Stimulated activated CD8-positive, alpha-beta memory T cell treated with anti-CD3 and anti-CD28 coated beads, Interleukin-2, amount 100 ng/mL, for 48 hours (primary cell): ENCODE data around the gene PPP1R1B.
"Not testable (repeated sequence)": the region's sequence is repeated elsewhere in the genome, so short reads cannot be mapped to it uniquely, and the experiment has no call there.

Source experiments
- DNase-seq, 2 donors: peaks; one replicate each; pipeline ENCODE4 v3.0.0-alpha.2; 2020; ENCODE audit warnings: low read depth in 2 of 2

Gene PPP1R1B

GRCh38 chr17:39626171-39627046 is at the start of gene PPP1R1B:
Gene PPP1R1B, plus strand, starts transcription at chr17:39626952. Its CDS starts 441 bp downstream, at chr17:39627393.
- no peak for DNase-seq

- no peak for DNase-seq
Observed at GRCh38 chr17:39578272-39578671, 48.5 kb upstream of the PPP1R1B start.

DNA sequence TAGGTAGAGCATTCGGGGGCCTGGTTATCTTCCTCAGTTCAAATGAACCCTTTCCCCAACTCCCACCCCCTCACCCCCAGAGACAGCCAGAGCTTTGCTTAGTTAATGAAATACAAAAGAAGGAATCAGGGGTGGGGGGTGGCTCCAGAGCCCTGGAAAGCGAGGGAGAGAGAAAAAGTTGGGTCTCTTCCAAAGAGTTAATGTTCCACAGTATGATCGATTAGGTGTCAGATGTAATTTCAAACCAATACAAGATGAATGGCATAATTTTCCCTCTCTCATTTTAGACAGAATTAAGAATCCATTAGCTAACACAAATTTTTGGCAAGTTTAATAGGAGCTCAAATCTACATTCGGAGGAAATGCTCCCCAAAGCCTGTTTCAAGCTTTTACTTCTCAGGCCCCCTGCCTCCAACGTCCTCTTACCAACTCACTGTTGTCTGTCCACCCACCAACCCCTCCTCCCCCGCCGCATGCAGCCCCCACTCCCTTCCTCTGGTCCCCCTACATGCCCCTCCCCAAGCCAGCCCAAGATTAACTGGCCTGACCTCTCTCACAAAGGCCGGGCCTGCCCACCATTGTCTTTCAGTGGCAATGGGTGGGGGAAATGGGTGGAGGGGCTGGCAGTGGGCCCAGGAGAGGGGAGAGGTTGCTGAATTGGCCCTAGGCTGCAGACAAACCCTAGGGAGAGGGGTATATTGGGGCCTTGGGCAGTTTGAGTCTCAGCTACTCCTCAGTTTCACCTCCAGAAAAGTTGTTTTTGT is 47.3 kb upstream of the PPP1R1B start:
- no peak for DNase-seq

DNA sequence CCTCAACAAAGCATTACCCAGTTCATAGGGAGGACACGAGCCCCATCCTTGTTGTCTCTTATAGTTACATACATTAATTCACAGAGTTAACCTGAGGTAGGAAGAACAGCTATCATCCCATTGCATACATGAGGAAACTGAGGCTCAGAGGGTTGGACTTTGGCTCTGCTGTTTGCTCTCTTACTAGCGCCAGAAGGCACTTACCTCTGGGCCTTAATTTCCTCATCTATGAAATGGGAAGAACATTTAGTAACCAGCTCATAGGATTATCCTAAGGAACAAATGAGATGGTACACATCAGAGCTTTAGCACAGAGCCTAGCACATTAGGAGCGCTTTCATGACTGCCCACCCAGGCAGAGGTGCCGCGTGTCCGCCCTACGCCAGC is 46.7 kb upstream of the PPP1R1B start:
- no peak for DNase-seq

- DNase-seq: no peak
Observed at GRCh38 chr17:39581071-39581758, 45.5 kb upstream of the PPP1R1B start.

- DNase-seq: no peak
Observed at GRCh38 chr17:39581759-39582085, 45.0 kb upstream of the PPP1R1B start.

DNA sequence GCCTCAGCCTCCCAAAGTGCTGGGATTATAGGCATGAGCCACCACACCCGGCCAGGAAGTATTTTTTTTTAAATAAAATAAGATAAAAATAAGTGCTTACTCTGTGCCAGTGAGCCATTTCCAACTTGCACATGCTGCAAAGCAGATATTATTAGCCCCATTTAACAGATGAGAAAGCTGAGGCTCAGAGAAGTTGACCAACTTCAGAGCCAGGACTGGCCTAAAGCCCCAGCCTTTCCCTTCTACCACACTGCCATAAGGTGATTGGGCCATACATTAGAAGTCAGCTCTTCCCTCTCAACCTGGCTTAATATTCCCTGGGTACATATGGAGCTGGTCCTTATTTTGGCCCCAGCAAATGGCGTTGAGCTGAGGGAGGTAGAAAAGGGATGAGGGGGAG is 44.1 kb upstream of the PPP1R1B start:
- no peak for DNase-seq

DNA sequence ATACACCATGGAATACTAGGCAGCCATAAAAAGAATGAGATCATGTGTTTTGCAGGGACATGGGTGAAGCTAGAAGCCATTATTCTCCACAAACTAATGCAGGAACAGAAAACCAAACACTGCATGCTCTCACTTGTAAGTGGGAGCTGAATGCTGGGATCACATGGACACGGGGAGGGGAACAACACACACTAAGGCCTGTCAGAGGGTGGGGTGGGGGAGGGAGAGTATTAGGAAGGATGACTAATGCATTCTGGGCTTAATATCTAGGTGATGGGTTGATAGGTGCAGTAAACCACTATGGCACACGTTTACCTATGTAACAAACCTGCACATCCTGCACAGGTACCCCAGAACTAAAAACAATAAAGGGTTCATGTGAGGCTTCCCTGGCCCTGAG is 36.6 kb upstream of the PPP1R1B start:
- DNase-seq: not testable (repeated sequence)

DNA sequence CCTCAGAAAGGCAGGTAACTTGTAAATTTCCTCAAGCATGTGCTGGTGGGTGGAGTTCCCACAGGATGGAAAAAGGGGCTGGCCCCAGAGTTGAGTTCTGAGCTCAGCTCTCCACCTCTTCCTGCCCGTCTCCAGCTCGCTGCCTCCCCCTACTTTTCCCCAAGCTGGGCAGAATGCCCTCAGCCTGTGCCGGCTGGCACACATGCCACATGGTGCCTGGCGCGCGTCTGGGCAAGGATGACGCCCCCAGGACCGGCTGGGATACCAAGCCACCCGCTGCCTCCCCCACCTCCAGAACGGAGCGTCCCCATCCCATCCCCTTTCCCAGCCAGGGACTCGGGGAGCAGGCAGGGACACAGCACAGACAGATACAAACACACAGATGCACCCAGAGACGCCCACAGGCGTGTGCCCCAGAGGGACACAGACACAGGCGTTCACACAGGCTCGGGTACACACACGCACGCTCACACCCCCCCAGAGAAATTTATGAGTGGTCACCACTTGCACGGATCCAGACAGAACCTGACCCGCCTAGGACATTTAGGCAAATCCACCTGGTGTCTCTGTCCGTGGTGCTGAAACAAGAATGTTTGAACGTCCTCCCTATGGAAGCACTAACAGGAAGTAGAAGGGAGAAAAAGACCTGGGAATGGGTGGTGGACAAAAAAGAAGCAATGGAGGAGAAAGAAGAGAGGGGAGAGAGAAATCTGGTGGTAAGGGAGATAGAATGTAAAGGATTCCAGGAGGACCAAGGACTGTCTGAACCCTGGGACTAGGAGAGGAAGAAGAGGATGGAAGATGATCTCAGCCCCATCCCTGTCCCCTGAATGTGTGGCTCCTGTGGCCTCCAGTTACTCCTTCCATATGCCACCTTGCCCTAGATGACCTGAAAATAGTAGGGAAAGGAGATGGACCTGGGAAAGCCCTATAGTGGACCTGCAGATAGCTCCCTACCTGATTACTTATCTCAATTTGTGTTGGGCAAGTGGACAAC is 34.5 kb upstream of the PPP1R1B start:
- no peak for DNase-seq

DNA sequence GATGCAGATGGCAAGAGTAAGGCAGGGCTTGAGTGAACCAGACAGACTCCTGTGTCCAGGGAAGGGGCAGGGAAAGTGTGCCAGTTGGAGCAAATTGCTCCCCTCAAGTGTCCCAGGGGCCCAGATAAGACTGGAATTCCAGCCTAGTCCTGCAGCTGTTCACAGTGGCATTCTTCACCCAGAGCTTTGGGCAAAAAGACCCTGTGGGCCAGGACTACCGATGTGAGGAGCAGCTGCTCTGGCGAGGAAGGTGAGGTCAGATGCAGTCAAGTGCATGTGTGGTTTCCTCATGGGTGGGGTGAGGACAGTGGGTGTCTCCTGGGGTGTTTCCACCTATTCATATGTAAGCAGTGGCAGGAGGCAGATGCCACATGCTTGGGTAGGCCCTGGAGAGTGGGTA is 33.4 kb upstream of the PPP1R1B start:
- no peak for DNase-seq

DNA sequence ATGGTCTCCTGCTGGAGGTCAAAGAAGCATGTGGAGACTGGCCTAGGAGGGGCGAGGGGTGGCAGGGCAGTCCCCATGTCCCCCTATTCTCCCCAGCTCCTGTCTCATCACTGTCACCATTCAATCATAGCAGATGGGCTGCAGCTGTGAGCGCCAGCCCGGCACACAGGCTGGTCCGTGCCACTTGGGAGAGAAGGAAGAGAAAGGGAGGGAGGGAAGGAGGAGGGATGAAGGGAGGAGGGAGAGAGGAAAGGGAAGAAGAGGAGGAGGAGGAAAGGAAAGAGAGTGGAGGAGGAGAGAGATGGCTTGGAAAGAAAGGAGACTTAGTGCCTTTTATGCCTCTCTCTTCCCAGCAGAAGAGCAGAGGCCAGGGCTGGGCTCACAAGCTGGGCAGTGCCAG is 31.5 kb upstream of the PPP1R1B start:
- no peak for DNase-seq

DNA sequence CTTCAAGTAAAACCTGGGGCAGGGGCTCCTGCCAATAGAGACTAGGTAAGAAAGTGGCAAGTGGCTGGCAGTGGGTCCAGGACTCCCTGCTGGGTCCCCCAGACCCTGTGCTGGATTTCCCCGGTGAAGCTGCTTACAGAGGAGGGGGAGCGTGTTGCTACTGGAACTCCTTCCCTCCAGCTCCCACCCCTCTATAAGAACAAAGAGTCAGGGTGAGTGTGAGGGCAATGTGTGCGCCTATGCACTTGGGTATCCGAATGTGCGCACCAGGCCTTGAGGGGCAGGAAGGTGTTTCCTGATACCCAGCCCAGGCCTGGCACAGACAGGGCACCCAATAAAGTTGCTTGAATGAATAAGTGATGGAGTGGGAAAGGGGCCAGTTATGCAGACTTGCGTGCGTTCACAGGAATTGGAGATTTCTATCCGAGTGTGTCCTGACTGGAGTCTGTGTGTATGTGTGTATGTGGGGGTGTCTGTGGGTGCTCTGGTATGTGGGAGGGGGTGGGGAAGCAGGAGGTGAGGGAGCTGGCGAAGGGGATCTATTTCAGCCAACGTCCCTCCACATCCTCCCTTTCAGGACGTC is 30.7 kb upstream of the PPP1R1B start:
- DNase-seq: no peak

GRCh38 chr17:39596543-39597267 is 30.0 kb upstream of the PPP1R1B start:
- DNase-seq: no peak

- DNase-seq: no peak
Observed at GRCh38 chr17:39597372-39598046, 29.2 kb upstream of the PPP1R1B start.

DNA sequence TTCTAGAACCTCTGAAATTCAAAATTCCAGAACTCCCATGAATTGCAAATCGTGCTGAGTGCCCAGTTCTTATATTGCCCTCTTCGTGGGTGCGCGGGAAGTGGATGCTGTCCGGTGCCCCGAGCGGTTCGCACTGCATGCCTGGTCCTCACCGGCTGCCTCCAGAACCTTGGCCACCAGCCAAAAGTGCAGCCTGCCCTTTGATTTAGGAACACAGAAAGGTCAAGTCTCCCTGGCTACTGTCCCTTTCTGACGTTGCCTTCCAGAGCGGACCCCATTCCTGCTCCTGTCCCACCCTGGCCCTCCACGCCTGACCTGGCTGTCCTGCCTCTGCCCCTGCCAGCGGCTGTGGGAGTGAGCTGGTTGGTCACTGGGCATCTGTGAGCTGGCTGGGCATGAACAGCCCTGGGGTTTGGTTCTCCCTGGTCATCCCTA is 28.7 kb upstream of the PPP1R1B start:
- no peak for DNase-seq

DNA sequence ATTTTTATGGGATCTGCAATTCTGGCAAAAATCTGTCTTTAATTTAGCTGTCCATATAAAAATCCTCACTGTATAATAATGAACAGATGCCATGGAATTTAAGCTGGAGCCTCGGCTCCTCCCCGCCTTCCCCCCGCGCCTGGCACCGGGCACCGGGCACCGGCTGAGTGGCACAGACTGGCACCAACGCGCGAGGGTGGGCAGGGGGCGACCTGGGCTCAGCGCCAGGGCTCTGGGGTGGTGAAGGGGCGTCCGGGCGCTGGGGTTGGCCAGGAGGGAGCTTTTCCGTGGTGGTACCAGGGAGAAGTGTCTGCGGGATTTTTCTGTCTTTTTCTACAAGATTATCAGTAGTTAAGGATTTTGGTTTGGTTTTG is 28.1 kb upstream of the PPP1R1B start:
- DNase-seq: no peak

DNA sequence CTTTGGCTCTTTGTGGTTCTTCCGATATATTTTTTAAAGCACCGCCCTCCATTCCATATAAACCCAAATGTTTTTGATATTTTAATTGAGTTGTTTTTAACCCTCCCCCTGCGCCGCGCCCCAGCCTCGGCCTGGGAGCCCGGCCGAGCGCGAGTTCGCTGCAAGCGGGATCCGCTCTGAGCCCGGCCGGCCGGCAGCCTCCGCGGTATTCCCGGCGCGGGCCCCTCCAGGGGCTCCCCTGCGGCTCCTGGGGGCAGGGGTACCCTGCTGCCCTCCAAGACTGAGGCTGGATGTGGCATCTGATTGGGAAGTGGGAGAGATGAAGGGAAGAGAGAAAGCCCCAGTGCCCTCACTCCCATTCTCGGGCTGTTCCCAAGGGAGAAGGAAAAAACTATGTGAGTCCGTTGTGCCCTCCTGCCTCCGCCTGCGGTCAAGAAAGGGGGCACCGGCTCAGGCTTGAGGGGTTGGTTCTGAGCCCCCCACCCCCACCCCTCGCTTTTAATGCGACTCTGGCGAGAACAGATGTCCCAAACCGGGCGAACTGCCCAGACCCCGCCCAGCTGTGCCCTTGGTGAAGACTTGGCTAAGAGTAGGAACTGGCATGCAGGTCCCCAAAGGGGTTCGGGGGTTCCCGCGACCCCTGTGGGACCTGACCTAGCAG is 27.6 kb upstream of the PPP1R1B start:
- DNase-seq: no peak

GRCh38 chr17:39599665-39600231 is 27.0 kb upstream of the PPP1R1B start:
- no peak for DNase-seq
